Prostate gland (tissue), 2 donors: ENCODE results near the gene KIT. TPM values are rescaled to one million over a fixed set of nuclear protein-coding genes. Genes with fewer than 3 reads are reported as not detected.

ENCODE experiments used
- DNase-seq: peaks from one replicate; pipeline ENCODE4 v3.0.0-alpha.2; 2019; ENCODE audit warnings: low spot score
- H3K27ac ChIP-seq, 2 donors: fragments of 200-600 bp; sonication (generic); 2 replicates each; pipeline ENCODE4 v1.5.1; 2017 to 2019
- H3K27me3 ChIP-seq: fragments of 200-600 bp; sonication (generic); replicated peaks from 2 replicates; pipeline ENCODE4 v1.5.1; 2019; ENCODE audit not compliant: insufficient read depth
- H3K36me3 ChIP-seq, 2 donors: fragments of 200-600 bp; sonication (generic); 1 replicate in 1 of 2; 2 replicates in 1 of 2; pipeline versions ENCODE4 v1.5.1 to v1.8.1; 2017 to 2019
- H3K4me1 ChIP-seq: fragments of 200-600 bp; sonication (generic); replicated peaks from 2 replicates; pipeline ENCODE4 v1.5.1; 2019
- H3K4me3 ChIP-seq, 2 donors: fragments of 200-600 bp; sonication (generic); 2 replicates each; pipeline ENCODE4 v1.5.1; 2017 to 2019
- H3K9me3 ChIP-seq: fragments of 200-600 bp; sonication (generic); 2 replicates; pipeline ENCODE4 v1.5.1; 2017
- POLR2A ChIP-seq: fragments of 450-650 bp; IDR thresholded peaks from one replicate; pipeline ENCODE4 v1.6.1; 2016; ENCODE audit warnings: antibody characterized with exemption, mild to moderate bottlenecking
- POLR2AphosphoS5 ChIP-seq: sonication (generic); formaldehyde crosslinking; IDR thresholded peaks from one replicate; pipeline ENCODE4 v1.6.1; 2017; ENCODE audit warnings: antibody characterized with exemption
- WGBS: methylation state at CpG from one replicate; pipeline ENCODE4 v1.1.5; 2018; 5-methylcytosine and 5-hydroxymethylcytosine counted together
- intact Hi-C: fragments of 100-400 bp; cut with DNase I; formaldehyde crosslinking; loops from one replicate; pipeline ENCODE4 v1.14.2; 2022
- total RNA-seq, 2 donors: library from RNA; depleted of rRNA; stranded (reverse); fragments of >200 nt; gene quantifications; one replicate each; pipeline ENCODE4 v1.1.0, GENCODE V29; 2016
- TF ChIP-seq, protein P1 (sequence below), 4 experiments: fragments of 200-600 bp in 2 of 4; fragments of 450-650 bp in 2 of 4; sonication (generic) in 2 of 4; IDR thresholded peaks; 1 replicate in 3 of 4; 2 replicates in 1 of 4; pipeline ENCODE4 v1.5.1; 2016 to 2019; ENCODE audit warnings: antibody characterized with exemption in 4 of 4, mild to moderate bottlenecking in 2 of 4, moderate library complexity in 2 of 4

KIT gene
- total RNA-seq, 2 donors from 2014 or later = 4.2 to 8.7 TPM

- no peaks in the 10 kb centered on the region for H3K36me3 ChIP-seq
- DNase-seq = no peak
- 88% methylated on average over 9 of the region's 9 CpGs for WGBS
- TF ChIP-seq POLR2AphosphoS5 (no peak), POLR2A (no peak)
- TF ChIP-seq, protein P1, sequence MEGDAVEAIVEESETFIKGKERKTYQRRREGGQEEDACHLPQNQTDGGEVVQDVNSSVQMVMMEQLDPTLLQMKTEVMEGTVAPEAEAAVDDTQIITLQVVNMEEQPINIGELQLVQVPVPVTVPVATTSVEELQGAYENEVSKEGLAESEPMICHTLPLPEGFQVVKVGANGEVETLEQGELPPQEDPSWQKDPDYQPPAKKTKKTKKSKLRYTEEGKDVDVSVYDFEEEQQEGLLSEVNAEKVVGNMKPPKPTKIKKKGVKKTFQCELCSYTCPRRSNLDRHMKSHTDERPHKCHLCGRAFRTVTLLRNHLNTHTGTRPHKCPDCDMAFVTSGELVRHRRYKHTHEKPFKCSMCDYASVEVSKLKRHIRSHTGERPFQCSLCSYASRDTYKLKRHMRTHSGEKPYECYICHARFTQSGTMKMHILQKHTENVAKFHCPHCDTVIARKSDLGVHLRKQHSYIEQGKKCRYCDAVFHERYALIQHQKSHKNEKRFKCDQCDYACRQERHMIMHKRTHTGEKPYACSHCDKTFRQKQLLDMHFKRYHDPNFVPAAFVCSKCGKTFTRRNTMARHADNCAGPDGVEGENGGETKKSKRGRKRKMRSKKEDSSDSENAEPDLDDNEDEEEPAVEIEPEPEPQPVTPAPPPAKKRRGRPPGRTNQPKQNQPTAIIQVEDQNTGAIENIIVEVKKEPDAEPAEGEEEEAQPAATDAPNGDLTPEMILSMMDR (IDR thresholded peaks at IDR 0.05) = no peak
- no peaks in the 10 kb centered on the region for H3K27me3 ChIP-seq
- H3K4me1 ChIP-seq = no peaks in the 10 kb centered on the region
- intact Hi-C loops = no loop called here
- no peak overlapping the region for H3K4me3 ChIP-seq
- no peak overlapping the region for H3K27ac ChIP-seq
- H3K9me3 ChIP-seq = no peaks in the 10 kb centered on the region
Measured at GRCh38 chr4:54742636-54743399, 85.1 kb downstream of the KIT start.

GRCh38 chr4:54743562-54743961 is 85.8 kb downstream of the KIT start:
- Histone ChIP-seq H3K9me3 (no peaks in the 10 kb centered on the region), H3K27me3 (no peaks in the 10 kb centered on the region), H3K4me3 (no peak overlapping the region), H3K27ac (no peak overlapping the region), H3K4me1 (no peaks in the 10 kb centered on the region), H3K36me3 (no peaks in the 10 kb centered on the region)
- WGBS = 82% methylated on average over 3 of the region's 3 CpGs
- no peak for DNase-seq
- intact Hi-C loops = no loop called here
- TF ChIP-seq POLR2AphosphoS5 (no peak), POLR2A (no peak)
- TF ChIP-seq, protein P1 (IDR thresholded peaks at IDR 0.05) = no peak

DNA sequence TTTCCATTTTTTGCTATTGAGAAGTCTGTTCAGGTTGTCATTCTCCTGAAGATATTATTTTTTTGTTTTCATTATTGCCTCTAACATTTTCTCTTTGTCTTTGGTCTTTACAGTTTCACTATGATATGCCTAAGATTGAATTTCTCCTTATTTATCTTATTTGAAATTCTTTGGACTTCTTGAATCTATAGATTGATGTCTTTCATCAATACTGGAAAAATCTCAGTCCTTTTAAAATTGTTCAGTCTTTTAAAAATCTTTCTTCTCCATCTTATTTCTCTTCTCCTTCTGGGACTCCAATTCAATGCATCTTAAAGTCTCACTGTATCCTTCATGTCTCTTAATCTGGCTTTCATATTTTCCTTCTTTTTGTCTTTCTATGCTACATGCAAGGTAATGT is 86.7 kb downstream of the KIT start:
- Histone ChIP-seq H3K27ac (no peak overlapping the region), H3K4me3 (no peak overlapping the region), H3K9me3 (no peaks in the 10 kb centered on the region), H3K36me3 (no peaks in the 10 kb centered on the region), H3K4me1 (no peaks in the 10 kb centered on the region), H3K27me3 (no peaks in the 10 kb centered on the region)
- TF ChIP-seq POLR2AphosphoS5 = no peak
- TF ChIP-seq POLR2A = no peak
- TF ChIP-seq, protein P1 (IDR thresholded peaks at IDR 0.05) = no peak
- intact Hi-C loops = no loop called here
- DNase-seq = no peak

- H3K4me1 ChIP-seq = no peaks in the 10 kb centered on the region
- no peak overlapping the region for H3K4me3 ChIP-seq
- TF ChIP-seq, protein P1 (IDR thresholded peaks at IDR 0.05) = no peak
- TF ChIP-seq POLR2AphosphoS5 = no peak
- no peak for TF ChIP-seq POLR2A
- no peak overlapping the region for H3K27ac ChIP-seq
- intact Hi-C loops = no loop called here
- H3K27me3 ChIP-seq = no peaks in the 10 kb centered on the region
- H3K36me3 ChIP-seq = no peaks in the 10 kb centered on the region
- no peak for DNase-seq
- 97% methylated on average over 2 of the region's 2 CpGs for WGBS
- H3K9me3 ChIP-seq = no peaks in the 10 kb centered on the region
Measured at GRCh38 chr4:54745031-54745770, 87.4 kb downstream of the KIT start.

GRCh38 chr4:54746218-54746617 is 88.5 kb downstream of the KIT start:
- intact Hi-C loops = no loop called here
- no peak for DNase-seq
- TF ChIP-seq POLR2A (no peak), POLR2AphosphoS5 (no peak)
- TF ChIP-seq, protein P1 (IDR thresholded peaks at IDR 0.05) = no peak
- no peaks in the 10 kb centered on the region for H3K27me3 ChIP-seq
- no peak overlapping the region for H3K4me3 ChIP-seq
- no peaks in the 10 kb centered on the region for H3K9me3 ChIP-seq
- no peak overlapping the region for H3K27ac ChIP-seq
- H3K36me3 ChIP-seq = no peaks in the 10 kb centered on the region
- WGBS = 60% methylated on average over 2 of the region's 2 CpGs
- H3K4me1 ChIP-seq = no peaks in the 10 kb centered on the region
